SK-N-SH treated with all-trans-retinoic acid at 6 μM for 48 hours (cell line): ENCODE measurements around the gene LUC7L2.

Experiments used
- GLIS3 ChIP-seq: fragments of 250-450 bp; sonication (Bioruptor Pico); IDR thresholded peaks from 2 replicates; pipeline ENCODE4 v1.5.0; 2020; ENCODE audit warnings: mild to moderate bottlenecking, moderate library complexity
- ZNF70 ChIP-seq: fragments of 450-650 bp; formaldehyde crosslinking; IDR thresholded peaks from 2 replicates; pipeline ENCODE4 v1.5.0; 2020; ENCODE audit warnings: mild to moderate bottlenecking, moderate library complexity

DNA sequence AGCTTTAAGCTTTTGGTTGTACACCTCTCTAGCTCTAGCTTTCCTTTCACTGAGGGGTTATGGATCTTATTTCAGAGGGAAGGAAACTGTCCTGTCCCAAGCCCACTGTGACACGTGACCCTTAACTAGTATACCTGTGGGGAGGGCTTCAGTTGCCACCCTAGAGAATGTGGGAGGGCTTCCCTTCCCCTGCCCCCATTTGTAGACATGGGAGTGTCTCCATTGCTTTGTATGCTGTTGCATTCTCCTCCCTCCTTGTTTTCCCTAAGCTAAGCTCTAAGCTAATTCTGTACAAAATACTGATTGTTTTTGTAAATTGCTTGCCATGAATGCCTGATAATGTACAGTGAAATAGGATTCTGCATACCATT lies 11.2 kb downstream of the LUC7L2 start:
- TF ChIP-seq GLIS3 (CRISPR knock-in tag) (no peak), ZNF70 (CRISPR knock-in tag) (no peak)
